Fibroblast of skin of abdomen (primary cell): ENCODE results near the gene SERTAD1.
"Not testable (repeated sequence)": the region's sequence is repeated elsewhere in the genome, so short reads cannot be mapped to it uniquely, and the experiment has no call there.

ENCODE experiments used
- DNase-seq: peaks from one replicate; pipeline ENCODE4 v3.0.0-alpha.2; 2013

The SERTAD1 gene

GRCh38 chr19:40421993-40422747 lies 3.6 kb downstream of the SERTAD1 start:
- DNase-seq, result no peak

- DNase-seq, result peak; percentile 88
Measured at GRCh38 chr19:40420766-40421765, 4.7 kb downstream of the SERTAD1 start.

- no peak for DNase-seq
Measured at GRCh38 chr19:40420451-40420765, 5.4 kb downstream of the SERTAD1 start.

- DNase-seq, result no peak
Measured at GRCh38 chr19:40419780-40420179, 6.0 kb downstream of the SERTAD1 start.

GRCh38 chr19:40419066-40419612 lies 6.7 kb downstream of the SERTAD1 start:
- DNase-seq, result no peak

- DNase-seq, result no peak
Measured at GRCh38 chr19:40418040-40418439, 7.8 kb downstream of the SERTAD1 start.

- DNase-seq, result no peak
Measured at GRCh38 chr19:40417643-40417981, 8.2 kb downstream of the SERTAD1 start.

- DNase-seq, result no peak
Measured at GRCh38 chr19:40416918-40417642, 8.7 kb downstream of the SERTAD1 start.

- DNase-seq, result no peak
Measured at GRCh38 chr19:40415768-40416167, 10.0 kb downstream of the SERTAD1 start.

GRCh38 chr19:40414542-40415535 lies 11.0 kb downstream of the SERTAD1 start:
- no peak for DNase-seq

- DNase-seq, result no peak
Measured at GRCh38 chr19:40413291-40413845, 12.4 kb downstream of the SERTAD1 start, which contains the start of gene PRX. PRX (minus strand) TSS chr19:40413378; CDS start chr19:40407932, 5,446 bp downstream.

- DNase-seq, result no peak
Measured at GRCh38 chr19:40412866-40413265, 12.9 kb downstream of the SERTAD1 start.

GRCh38 chr19:40411958-40412499 lies 13.8 kb downstream of the SERTAD1 start:
- no peak for DNase-seq

- no peak for DNase-seq
Measured at GRCh38 chr19:40411125-40411842, 14.5 kb downstream of the SERTAD1 start.

GRCh38 chr19:40410030-40410389 lies 15.8 kb downstream of the SERTAD1 start:
- DNase-seq, result no peak

- not testable (repeated sequence) for DNase-seq
Measured at GRCh38 chr19:40408598-40408925, 17.2 kb downstream of the SERTAD1 start.

GRCh38 chr19:40407714-40408597 lies 17.8 kb downstream of the SERTAD1 start:
- no peak for DNase-seq

- peak; percentile 87 for DNase-seq
Measured at GRCh38 chr19:40403262-40403984, 22.4 kb downstream of the SERTAD1 start.
